ENCODE data around the gene ITSN1.

The ITSN1 gene

GRCh38 chr21:33881689-33882440 is 239.6 kb downstream of the ITSN1 start:
- in situ Hi-C loops (cut with MboI; ENCODE audit: low sequenced_read_pairs) = no loop called here

GRCh38 chr21:33883118-33883517 is 240.8 kb downstream of the ITSN1 start:
- in situ Hi-C loops (cut with MboI; ENCODE audit: low sequenced_read_pairs) = no loop called here

GRCh38 chr21:33884376-33885171 is 242.3 kb downstream of the ITSN1 start:
- in situ Hi-C loops (cut with MboI; ENCODE audit: low sequenced_read_pairs) = no loop called here

- in situ Hi-C loops (cut with MboI; ENCODE audit: low sequenced_read_pairs) = no loop called here
Observed at GRCh38 chr21:33885172-33885514, 242.8 kb downstream of the ITSN1 start.

- in situ Hi-C loops (cut with MboI; ENCODE audit: low sequenced_read_pairs) = no loop called here
Observed at GRCh38 chr21:33886321-33886720, 244.0 kb downstream of the ITSN1 start.

- in situ Hi-C loops (cut with MboI; ENCODE audit: low sequenced_read_pairs) = no loop called here
Observed at GRCh38 chr21:33890187-33890586, 247.9 kb downstream of the ITSN1 start.

- in situ Hi-C loops (cut with MboI; ENCODE audit: low sequenced_read_pairs) = no loop called here
Observed at GRCh38 chr21:33892853-33893252, 250.6 kb downstream of the ITSN1 start.

GRCh38 chr21:33893917-33894316 is 251.6 kb downstream of the ITSN1 start:
- in situ Hi-C loops (cut with MboI; ENCODE audit: low sequenced_read_pairs) = no loop called here

GRCh38 chr21:33894736-33895288 is 252.5 kb downstream of the ITSN1 start:
- in situ Hi-C loops (cut with MboI; ENCODE audit: low sequenced_read_pairs) = no loop called here

- in situ Hi-C loops (cut with MboI; ENCODE audit: low sequenced_read_pairs) = no loop called here
Observed at GRCh38 chr21:33895356-33895755, 253.1 kb downstream of the ITSN1 start.

GRCh38 chr21:33896691-33897090 is 254.4 kb downstream of the ITSN1 start:
- in situ Hi-C loops (cut with MboI; ENCODE audit: low sequenced_read_pairs) = no loop called here

GRCh38 chr21:33897098-33897497 is 254.8 kb downstream of the ITSN1 start:
- in situ Hi-C loops (cut with MboI; ENCODE audit: low sequenced_read_pairs) = no loop called here

GRCh38 chr21:33897739-33898138 is 255.4 kb downstream of the ITSN1 start:
- in situ Hi-C loops (cut with MboI; ENCODE audit: low sequenced_read_pairs) = no loop called here

- in situ Hi-C loops (cut with MboI; ENCODE audit: low sequenced_read_pairs) = no loop called here
Observed at GRCh38 chr21:33898586-33898985, 256.3 kb downstream of the ITSN1 start.

GRCh38 chr21:33899199-33899598 is 256.9 kb downstream of the ITSN1 start:
- in situ Hi-C loops (cut with MboI; ENCODE audit: low sequenced_read_pairs) = no loop called here

- in situ Hi-C loops (cut with MboI; ENCODE audit: low sequenced_read_pairs) = loop anchor here (10.0 to 25.0 kb wide), 3 partner anchors 57 to 711 kb away; partner anchors contain the start of gene RCAN1
Observed at GRCh38 chr21:33901412-33902288, 259.3 kb downstream of the ITSN1 start.

GRCh38 chr21:33902349-33902748 is 260.0 kb downstream of the ITSN1 start:
- in situ Hi-C loops (cut with MboI; ENCODE audit: low sequenced_read_pairs) = loop anchor here (10.0 to 25.0 kb wide), 3 partner anchors 58 to 710 kb away; partner anchors contain the start of gene RCAN1

GRCh38 chr21:33904041-33904440 is 261.7 kb downstream of the ITSN1 start:
- in situ Hi-C loops (cut with MboI; ENCODE audit: low sequenced_read_pairs) = loop anchor here (10.0 to 25.0 kb wide), 3 partner anchors 59 to 708 kb away; partner anchors contain the start of gene RCAN1

- in situ Hi-C loops (cut with MboI; ENCODE audit: low sequenced_read_pairs) = loop anchor here (10.0 to 25.0 kb wide), 3 partner anchors 64 to 704 kb away; partner anchors contain the start of gene RCAN1
Observed at GRCh38 chr21:33908760-33909159, 266.5 kb downstream of the ITSN1 start.

- in situ Hi-C loops (cut with MboI; ENCODE audit: low sequenced_read_pairs) = loop anchor here (10.0 to 25.0 kb wide), 3 partner anchors 65 to 703 kb away; partner anchors contain the start of gene RCAN1
Observed at GRCh38 chr21:33909756-33910155, 267.5 kb downstream of the ITSN1 start.
